B cell (primary cell): Measurements from ENCODE around the gene PIP4P1.

Experiments
- CTCF ChIP-seq: fragments of 200-600 bp; IDR thresholded peaks from one replicate; pipeline ENCODE4 v1.8.0; 2022; ENCODE audit warnings: antibody characterized with exemption, mild to moderate bottlenecking
- EZH2 ChIP-seq: IDR thresholded peaks from 2 replicates; pipeline ENCODE4 v1.6.1; 2012; ENCODE audit warnings: borderline replicate concordance, low read depth, mild to moderate bottlenecking, moderate library complexity, low read length; ENCODE audit not compliant: insufficient read depth, poor library complexity, severe bottlenecking

DNA sequence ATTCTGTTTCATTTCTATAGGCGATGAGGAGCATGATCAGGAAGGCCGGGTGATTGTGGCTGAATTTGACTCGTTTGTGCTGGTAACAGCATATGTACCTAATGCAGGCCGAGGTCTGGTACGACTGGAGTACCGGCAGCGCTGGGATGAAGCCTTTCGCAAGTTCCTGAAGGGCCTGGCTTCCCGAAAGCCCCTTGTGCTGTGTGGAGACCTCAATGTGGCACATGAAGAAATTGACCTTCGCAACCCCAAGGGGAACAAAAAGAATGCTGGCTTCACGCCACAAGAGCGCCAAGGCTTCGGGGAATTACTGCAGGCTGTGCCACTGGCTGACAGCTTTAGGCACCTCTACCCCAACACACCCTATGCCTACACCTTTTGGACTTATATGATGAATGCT lies 4.3 kb downstream of the PIP4P1 start:
- TF ChIP-seq CTCF (no peak), EZH2 (no peak)
